IMR-90 (cell line): ENCODE measurements around the gene SARS2. TPM values are rescaled to one million over a fixed set of nuclear protein-coding genes. Genes with fewer than 3 reads are reported as not detected.

Source experiments
- ATAC-seq: fragments of 200-7000 bp; cut with Tn5 transposase; 2 replicates; pipeline ENCODE4 v1.9.1; 2020; ENCODE audit warnings: low read depth, mild to moderate bottlenecking, moderate library complexity
- BruUV-seq: library from RNA; stranded (reverse); fragments of 400-500 nt; replicated peaks from 2 replicates; lab custom pipeline; 2021; lab: Mats Ljungman, UMichigan
- CTCF ChIA-PET: fragments of 300-600 bp; formaldehyde crosslinking; extraction: SDS; loops from one replicate; lab custom pipeline; 2021; ENCODE audit warnings: antibody characterized with exemption; lab: Yijun Ruan, JAX
- POLR2A ChIA-PET: fragments of 300-600 bp; sonication (Branson Sonifier 250); formaldehyde crosslinking; loops from one replicate; lab custom pipeline; 2022; ENCODE audit warnings: antibody characterized with exemption; ENCODE audit not compliant: unreplicated experiment; lab: Charles Lee
- DNase-seq: peaks from one replicate; pipeline ENCODE4 v3.0.0; 2013
- H2AFZ ChIP-seq: replicated peaks from 2 replicates; pipeline ENCODE3; 2013; ENCODE audit warnings: low read length, mild to moderate bottlenecking; ENCODE audit not compliant: poor library complexity
- H2AK5ac ChIP-seq: 2 replicates; pipeline ENCODE4 v1.6.1; 2013; ENCODE audit warnings: low read depth, low read length, inconsistent platforms
- H2AK9ac ChIP-seq: replicated peaks from 2 replicates; pipeline ENCODE3; 2013; ENCODE audit warnings: mild to moderate bottlenecking, low read depth, low read length, moderate library complexity; ENCODE audit not compliant: poor library complexity
- H2BK120ac ChIP-seq: 2 replicates; pipeline ENCODE4 v1.6.1; 2013; ENCODE audit warnings: low read depth, low read length, inconsistent platforms
- H2BK15ac ChIP-seq: 3 replicates; pipeline ENCODE4 v1.6.1; 2013; ENCODE audit warnings: low read depth, low read length, inconsistent platforms
- H2BK20ac ChIP-seq: 2 replicates; pipeline ENCODE4 v1.6.1; 2013; ENCODE audit warnings: low read depth, mild to moderate bottlenecking, inconsistent platforms, low read length, moderate library complexity
- H2BK5ac ChIP-seq: 2 replicates; pipeline ENCODE4 v1.6.1; 2013; ENCODE audit warnings: mild to moderate bottlenecking, low read depth, low read length, inconsistent platforms; ENCODE audit not compliant: poor library complexity, severe bottlenecking
- H3K14ac ChIP-seq: replicated peaks from 2 replicates; pipeline ENCODE4 v1.6.1; 2013; ENCODE audit warnings: low read depth, low read length, inconsistent platforms
- H3K18ac ChIP-seq: 2 replicates; pipeline ENCODE4 v1.6.1; 2013; ENCODE audit warnings: low read depth, low read length, control low read depth
- H3K23ac ChIP-seq: 2 replicates; pipeline ENCODE4 v1.6.1; 2013; ENCODE audit warnings: low read depth, low read length, inconsistent platforms
- H3K27ac ChIP-seq: 2 replicates; pipeline ENCODE4 v1.5.1; 2013; ENCODE audit warnings: mild to moderate bottlenecking, control low read depth, low read length; ENCODE audit not compliant: insufficient read depth
- H3K27me3 ChIP-seq: 2 replicates; pipeline ENCODE4 v1.6.1; 2013; ENCODE audit warnings: low read length; ENCODE audit not compliant: control insufficient read depth, insufficient read depth
- H3K36me3 ChIP-seq: 2 replicates; pipeline ENCODE4 v1.6.1; 2013; ENCODE audit warnings: low read length, mixed read lengths; ENCODE audit not compliant: control insufficient read depth, insufficient read depth
- H3K4ac ChIP-seq: 2 replicates; pipeline ENCODE4 v1.6.1; 2013; ENCODE audit warnings: low read depth, low read length, inconsistent platforms
- H3K4me1 ChIP-seq: 2 replicates; pipeline ENCODE4 v1.6.1; 2013; ENCODE audit warnings: low read length, mixed read lengths; ENCODE audit not compliant: control insufficient read depth, insufficient read depth
- H3K4me2 ChIP-seq: 2 replicates; pipeline ENCODE4 v1.6.1; 2013; ENCODE audit warnings: low read depth, mild to moderate bottlenecking, control low read depth, low read length, moderate library complexity
- H3K4me3 ChIP-seq: 2 replicates; pipeline ENCODE4 v1.5.1; 2013; ENCODE audit warnings: low read depth, mild to moderate bottlenecking, control low read depth, low read length, moderate library complexity; ENCODE audit not compliant: insufficient read depth
- H3K56ac ChIP-seq: 2 replicates; pipeline ENCODE4 v1.6.1; 2013; ENCODE audit warnings: low read length, inconsistent platforms; ENCODE audit not compliant: insufficient read depth; ENCODE audit errors: extremely low read depth
- H3K79me1 ChIP-seq, 2 experiments: 2 replicates each; pipeline ENCODE4 v1.6.1; 2013; ENCODE audit warnings: low read length in 2 of 2, inconsistent platforms in 1 of 2, low read depth in 1 of 2
- H3K9ac ChIP-seq: 2 replicates; pipeline ENCODE4 v1.6.1; 2013; ENCODE audit warnings: low read depth, low read length, control low read depth
- H3K9me1 ChIP-seq: 2 replicates; pipeline ENCODE4 v1.6.1; 2013; ENCODE audit warnings: low read length, inconsistent platforms; ENCODE audit not compliant: insufficient read depth
- H3K9me3 ChIP-seq: 2 replicates; pipeline ENCODE4 v1.6.1; 2013; ENCODE audit warnings: low read length; ENCODE audit not compliant: control insufficient read depth, insufficient read depth
- H4K20me1 ChIP-seq: 2 replicates; pipeline ENCODE4 v1.6.1; 2013; ENCODE audit warnings: low read length, inconsistent platforms; ENCODE audit not compliant: insufficient read depth
- H4K5ac ChIP-seq: 2 replicates; pipeline ENCODE4 v1.6.1; 2013; ENCODE audit warnings: mild to moderate bottlenecking, low read depth, low read length, control low read depth
- H4K8ac ChIP-seq, 2 experiments: 2 replicates each; pipeline ENCODE4 v1.6.1; 2013; ENCODE audit warnings: low read depth in 2 of 2, low read length in 2 of 2, control low read depth in 1 of 2, inconsistent platforms in 1 of 2
- H4K91ac ChIP-seq: 2 replicates; pipeline ENCODE4 v1.6.1; 2013; ENCODE audit warnings: low read depth, low read length, inconsistent platforms; ENCODE audit not compliant: insufficient read depth
- BHLHE40 ChIP-seq: fragments of 150-350 bp; IDR thresholded peaks from 2 replicates; pipeline ENCODE4 v1.6.1; 2016; ENCODE audit warnings: mild to moderate bottlenecking, low read depth, low read length
- CEBPB ChIP-seq: IDR thresholded peaks from 2 replicates; pipeline ENCODE4 v1.6.1; 2012; ENCODE audit warnings: low read depth, low read length, improper control_type of control experiment
- CHD1 ChIP-seq: IDR thresholded peaks from 2 replicates; pipeline ENCODE4 v1.6.1; 2012; ENCODE audit warnings: low read depth, low read length, improper control_type of control experiment
- CTCF ChIP-seq: conservative IDR thresholded peaks from 2 replicates; pipeline ENCODE4 v1.5.1; 2012; ENCODE audit warnings: mild to moderate bottlenecking, low read depth, low read length, improper control_type of control experiment
- ELK1 ChIP-seq: fragments of 150-350 bp; IDR thresholded peaks from 2 replicates; pipeline ENCODE4 v1.6.1; 2016; ENCODE audit warnings: low read depth, mild to moderate bottlenecking, low read length, moderate library complexity, borderline replicate concordance
- FOS ChIP-seq: fragments of 150-350 bp; IDR thresholded peaks from 2 replicates; pipeline ENCODE4 v1.6.1; 2016; ENCODE audit warnings: low read depth, low read length
- MAFK ChIP-seq: IDR thresholded peaks from 2 replicates; pipeline ENCODE4 v1.6.1; 2012; ENCODE audit warnings: low read depth, low read length, improper control_type of control experiment
- MAZ ChIP-seq: IDR thresholded peaks from 2 replicates; pipeline ENCODE4 v1.6.1; 2012; ENCODE audit warnings: low read depth, mild to moderate bottlenecking, low read length, improper control_type of control experiment, moderate library complexity, borderline replicate concordance
- MXI1 ChIP-seq: IDR thresholded peaks from 2 replicates; pipeline ENCODE4 v1.6.1; 2012; ENCODE audit warnings: low read depth, mild to moderate bottlenecking, low read length, moderate library complexity, borderline replicate concordance
- NFE2L2 ChIP-seq: fragments of 150-350 bp; IDR thresholded peaks from 2 replicates; pipeline ENCODE4 v1.6.1; 2016; ENCODE audit warnings: low read depth, mild to moderate bottlenecking, low read length
- POLR2A ChIP-seq: IDR thresholded peaks from 2 replicates; pipeline ENCODE4 v1.6.1; 2012; ENCODE audit warnings: mild to moderate bottlenecking, low read depth, low read length
- RAD21 ChIP-seq: IDR thresholded peaks from 2 replicates; pipeline ENCODE4 v1.6.1; 2012; ENCODE audit warnings: low read length, improper control_type of control experiment
- RCOR1 ChIP-seq: IDR thresholded peaks from 2 replicates; pipeline ENCODE4 v1.6.1; 2012; ENCODE audit warnings: mild to moderate bottlenecking, low read length, improper control_type of control experiment; ENCODE audit not compliant: insufficient replicate concordance
- RFX5 ChIP-seq: IDR thresholded peaks from 2 replicates; pipeline ENCODE4 v1.8.0; 2012; ENCODE audit warnings: low read depth, mild to moderate bottlenecking, low read length, moderate library complexity
- SMC3 ChIP-seq: fragments of 150-350 bp; IDR thresholded peaks from 2 replicates; pipeline ENCODE4 v1.6.1; 2016; ENCODE audit warnings: low read depth, mild to moderate bottlenecking, antibody characterized with exemption, low read length, moderate library complexity
- USF2 ChIP-seq: fragments of 150-350 bp; IDR thresholded peaks from 2 replicates; pipeline ENCODE4 v1.6.1; 2017; ENCODE audit warnings: mild to moderate bottlenecking, antibody characterized with exemption, low read length, low read depth
- WGBS, 2 experiments: methylation state at CpG; one replicate each; pipeline versions ENCODE4 v1.1.5 to v1.1.7; 2013; ENCODE audit warnings: missing lambda C conversion rate in 2 of 2; ENCODE audit not compliant: insufficient read length in 1 of 2; ENCODE audit errors: extremely low coverage in 2 of 2; 5-methylcytosine and 5-hydroxymethylcytosine counted together
- dilution Hi-C: fragments of 300-500 bp; cut with HindIII; formaldehyde crosslinking; loops from one replicate; pipeline ENCODE4 v1.14.3; 2018; ENCODE audit warnings: low sequenced_read_pairs; ENCODE audit not compliant: unreplicated experiment
- in situ Hi-C: fragments of 300-500 bp; cut with MboI; formaldehyde crosslinking; loops from 3 replicates; pipeline ENCODE4 v1.14.3; 2019; ENCODE audit warnings: low sequenced_read_pairs, inconsistent platforms, mixed read lengths
- intact Hi-C: fragments of 100-400 bp; cut with micrococcal nuclease; formaldehyde crosslinking; loops from 2 replicates; pipeline ENCODE4 v1.10.0; 2022
- polyA plus RNA-seq, 3 experiments: library from polyadenylated mRNA; depleted of rRNA; stranded (reverse); fragments of >200 nt; gene quantifications; 2 replicates each; pipeline ENCODE4 v1.2.3, GENCODE V29; 2012; ENCODE audit warnings: low replicate concordance in 1 of 3
- total RNA-seq: library from RNA; depleted of rRNA; stranded (reverse); fragments of >200 nt; gene quantifications from 2 replicates; pipeline ENCODE4 v1.2.3, GENCODE V29; 2012

The SARS2 gene
- total and polyA plus RNA-seq, 2 of the 4 experiments (the other 2 are of a cell fraction) = 10.8 to 33.4 TPM

DNA sequence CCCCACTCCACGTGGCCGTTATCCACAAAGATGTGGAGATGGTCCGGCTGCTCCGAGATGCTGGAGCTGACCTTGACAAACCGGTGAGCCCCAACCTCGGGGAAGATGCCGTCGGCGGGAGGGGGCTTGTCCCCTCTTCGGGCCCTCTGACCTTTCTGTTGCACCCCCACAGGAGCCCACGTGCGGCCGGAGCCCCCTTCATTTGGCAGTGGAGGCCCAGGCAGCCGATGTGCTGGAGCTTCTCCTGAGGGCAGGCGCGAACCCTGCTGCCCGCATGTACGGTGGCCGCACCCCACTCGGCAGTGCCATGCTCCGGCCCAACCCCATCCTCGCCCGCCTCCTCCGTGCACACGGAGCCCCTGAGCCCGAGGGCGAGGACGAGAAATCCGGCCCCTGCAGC, 23.3 kb downstream of the SARS2 start:
- H3K4ac ChIP-seq = no peak overlapping the region
- H3K36me3 ChIP-seq = peaks cover 25% of the 10 kb centered on the region
- ATAC-seq = no peak
- intact Hi-C loops (no loop called here), dilution Hi-C loops (no loop called here), in situ Hi-C loops (loop anchor here (25.0 kb wide), 1 partner anchor 170 kb away; the partner anchor contains the start of gene CAPN12)
- H4K20me1 ChIP-seq = no peaks in the 10 kb centered on the region; the same call in 1 of the 2 replicates
- H3K23ac ChIP-seq = no peak overlapping the region
- H4K5ac ChIP-seq = no peak overlapping the region
- H3K9me1 ChIP-seq = no peaks in the 10 kb centered on the region
- no peak overlapping the region for H3K18ac ChIP-seq
- POLR2A ChIA-PET = no interaction called here
- peaks cover 0 to 9% of the 10 kb centered on the region in 2 experiments; a peak in 2 of 4 replicates for H3K79me1 ChIP-seq
- no peak overlapping the region for H2BK20ac ChIP-seq
- H4K8ac ChIP-seq = no peak overlapping the region
- H2BK120ac ChIP-seq = no peak overlapping the region
- H3K9me3 ChIP-seq = no peaks in the 10 kb centered on the region; the same call in 1 of the 2 replicates
- no peak for DNase-seq
- no peak overlapping the region for H2BK5ac ChIP-seq
- H3K4me2 ChIP-seq = no peak overlapping the region
- WGBS, 2 experiments = 90% methylated on average over 8 of the region's 29 CpGs; no CpG with 5 or more reads in 1 of the 2 experiments
- no peak overlapping the region for H3K14ac ChIP-seq
- no peak overlapping the region for H2AFZ ChIP-seq
- CTCF ChIA-PET = no interaction called here
- H3K4me3 ChIP-seq = no peak overlapping the region
- H3K9ac ChIP-seq = no peak overlapping the region
- no peak for TF ChIP-seq MXI1
- TF ChIP-seq MAFK = no peak
- no peak for TF ChIP-seq USF2
- no peak for TF ChIP-seq CEBPB
- no peak for TF ChIP-seq CTCF
- no peak for TF ChIP-seq FOS
- no peak for TF ChIP-seq RCOR1
- no peak for TF ChIP-seq NFE2L2
- TF ChIP-seq SMC3 = no peak
- TF ChIP-seq RFX5 = no peak
- TF ChIP-seq ELK1 = no peak
- TF ChIP-seq CHD1 = no peak
- no peak for TF ChIP-seq MAZ
- no peak for TF ChIP-seq BHLHE40
- TF ChIP-seq POLR2A = no peak
- TF ChIP-seq RAD21 = no peak
- H3K27me3 ChIP-seq = peaks cover 4% of the 10 kb centered on the region; the same call in 1 of the 2 replicates
- H2AK5ac ChIP-seq = no peak overlapping the region
- no TSS peak for BruUV-seq
- no peak overlapping the region for H3K56ac ChIP-seq
- no peak overlapping the region for H2BK15ac ChIP-seq
- H3K27ac ChIP-seq = no peak overlapping the region
- no peak overlapping the region for H4K91ac ChIP-seq
- no peaks in the 10 kb centered on the region for H3K4me1 ChIP-seq
- H2AK9ac ChIP-seq = no peak overlapping the region
